K562 (cell line): ENCODE data around the gene BPNT1. TPM values are rescaled to one million over a fixed set of nuclear protein-coding genes. Genes with fewer than 3 reads are reported as not detected.
A peak's percentile ranks its signal among the peaks of the same experiment; 100 is the strongest.

Experiments
- CBFA2T3 ChIP-seq: fragments of 450-650 bp; IDR thresholded peaks from 2 replicates; pipeline ENCODE4 v1.6.1; 2017
- CXXC5 ChIP-seq: fragments of 250-450 bp; sonication (Bioruptor Pico); IDR thresholded peaks from 2 replicates; pipeline ENCODE4 v1.8.0; 2022; ENCODE audit warnings: inconsistent platforms, mild to moderate bottlenecking, moderate library complexity
- HNRNPUL1 ChIP-seq: fragments of 200-400 bp; formaldehyde crosslinking; IDR thresholded peaks from 2 replicates; pipeline ENCODE4 v1.6.1; 2017; ENCODE audit warnings: low read length
- JUN ChIP-seq, 2 experiments: sonication (generic) in 1 of 2; formaldehyde crosslinking in 1 of 2; IDR thresholded peaks; 2 replicates each; pipeline versions ENCODE4 v1.6.1 to v1.8.0; 2012 to 2022; ENCODE audit warnings: borderline replicate concordance in 2 of 2, mild to moderate bottlenecking in 2 of 2, improper control_type of control experiment in 1 of 2, low read depth in 1 of 2, low read length in 1 of 2, missing genetic modification reagents in 1 of 2
- MEIS2 ChIP-seq: fragments of 450-650 bp; IDR thresholded peaks from 2 replicates; pipeline ENCODE4 v1.6.1; 2014; ENCODE audit warnings: mild to moderate bottlenecking; ENCODE audit not compliant: partially characterized antibody
- NCOA1 ChIP-seq: fragments of 450-650 bp; IDR thresholded peaks from 2 replicates; pipeline ENCODE4 v1.6.1; 2016; ENCODE audit warnings: low read depth
- RBM15 ChIP-seq: fragments of 200-400 bp; formaldehyde crosslinking; IDR thresholded peaks from 2 replicates; pipeline ENCODE4 v1.6.1; 2018; ENCODE audit warnings: mild to moderate bottlenecking, low read length, moderate library complexity; ENCODE audit not compliant: insufficient read depth
- RBM25 ChIP-seq: fragments of 200-400 bp; formaldehyde crosslinking; IDR thresholded peaks from 2 replicates; pipeline ENCODE4 v1.6.1; 2018; ENCODE audit warnings: low read length, low read depth, moderate library complexity; ENCODE audit not compliant: severe bottlenecking
- ZBTB17 ChIP-seq: fragments of 450-650 bp; formaldehyde crosslinking; IDR thresholded peaks from 2 replicates; pipeline ENCODE4 v1.4.0; 2020; ENCODE audit warnings: mild to moderate bottlenecking
- ZBTB8A ChIP-seq: fragments of 450-650 bp; IDR thresholded peaks from 2 replicates; pipeline ENCODE4 v1.6.1; 2018; ENCODE audit warnings: mild to moderate bottlenecking, moderate library complexity; ENCODE audit not compliant: partially characterized antibody
- ZNF184 ChIP-seq: sonication (generic); formaldehyde crosslinking; IDR thresholded peaks from 2 replicates; pipeline ENCODE4 v1.5.0; 2020; ENCODE audit warnings: missing genetic modification reagents
- polyA plus RNA-seq, 8 experiments: library from polyadenylated mRNA; depleted of rRNA in 4 of 8; stranded (reverse) in 5 of 8; unstranded in 3 of 8; fragments of >200 nt; fragmentation: Nextera tagmentation in 2 of 8; fragmentation: Illumina TruSeq in 1 of 8; extraction: Ambion mirVana in 2 of 8; extraction: Trizol in 1 of 8; gene quantifications; 2 replicates each; pipeline versions ENCODE4 v1.2.1 to v1.2.3, GENCODE V29; 2011 to 2014; ENCODE audit warnings: inconsistent platforms in 1 of 8, missing spikeins in 1 of 8
- total RNA-seq, 7 experiments: library from RNA; depleted of rRNA in 6 of 7; stranded (reverse); fragments of >200 nt in 6 of 7; fragmentation: Illumina TruSeq in 2 of 7; extraction: Trizol in 2 of 7; gene quantifications; 2 replicates each; pipeline versions ENCODE4 v1.2.1 to v1.2.3, GENCODE V29; 2011 to 2021; ENCODE audit warnings: low replicate concordance in 1 of 7
- TF ChIP-seq, protein P1 (sequence below): sonication (generic); IDR thresholded peaks from 2 replicates; pipeline ENCODE4 v1.6.1; 2016
- TF ChIP-seq, protein P2 (sequence below), 2 experiments: fragments of 250-450 bp in 1 of 2; fragments of 450-650 bp in 1 of 2; sonication (Bioruptor Pico) in 1 of 2; IDR thresholded peaks; 2 replicates each; pipeline versions ENCODE4 v1.6.1 to v1.8.0; 2016 to 2021; ENCODE audit warnings: mild to moderate bottlenecking in 2 of 2, moderate library complexity in 2 of 2, missing compliant biosample characterization in 1 of 2, missing genetic modification characterization in 1 of 2
- TF ChIP-seq, protein P3 (sequence below), 2 experiments: fragments of 450-650 bp; formaldehyde crosslinking in 1 of 2; IDR thresholded peaks; 2 replicates each; pipeline versions ENCODE4 v1.4.0 to v1.6.1; 2014 to 2020; ENCODE audit warnings: mild to moderate bottlenecking in 2 of 2, borderline replicate concordance in 1 of 2, low read depth in 1 of 2

BPNT1 gene
- total and polyA plus RNA-seq, 9 of the 15 experiments (the other 6 are each of a cell fraction or from before 2014, with no cell fraction given) = 30.2 to 73.8 (median 40.5) TPM

DNA sequence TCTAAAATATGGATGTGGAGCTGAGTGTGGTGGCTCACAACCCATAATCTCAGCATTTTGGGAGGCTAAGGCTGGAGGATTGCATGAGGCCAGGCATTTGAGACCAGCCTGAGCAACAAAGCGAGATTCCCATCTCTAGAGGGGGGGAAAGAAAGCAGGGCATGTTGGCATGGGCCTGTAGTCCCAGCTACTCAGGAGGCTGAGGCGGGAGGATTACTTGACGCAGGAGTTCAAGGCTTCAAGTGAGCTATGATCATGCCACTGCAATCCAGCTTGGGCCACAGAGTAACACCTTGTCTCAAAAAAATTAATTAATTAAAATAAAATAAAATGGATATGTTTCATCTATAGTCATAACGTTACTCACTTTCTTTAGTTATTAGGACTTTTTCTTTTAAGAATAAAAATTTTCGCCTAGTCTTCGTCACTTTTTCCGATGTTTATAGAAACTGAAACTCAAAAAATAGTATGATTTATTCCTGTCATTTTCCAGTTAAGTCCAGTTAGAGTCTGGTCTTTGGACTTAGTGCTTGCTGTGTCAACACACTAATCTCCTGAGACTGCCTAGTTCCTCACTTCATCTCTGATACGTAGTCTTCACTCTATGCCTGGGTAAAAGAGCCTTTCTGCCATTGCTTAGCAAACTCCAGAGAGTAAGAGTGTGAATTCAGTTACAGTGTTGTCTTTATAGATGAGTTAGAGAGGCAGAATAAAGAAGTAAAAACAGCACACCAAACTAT lies 32.4 kb upstream of the BPNT1 start (continued):
- TF ChIP-seq, protein P1, sequence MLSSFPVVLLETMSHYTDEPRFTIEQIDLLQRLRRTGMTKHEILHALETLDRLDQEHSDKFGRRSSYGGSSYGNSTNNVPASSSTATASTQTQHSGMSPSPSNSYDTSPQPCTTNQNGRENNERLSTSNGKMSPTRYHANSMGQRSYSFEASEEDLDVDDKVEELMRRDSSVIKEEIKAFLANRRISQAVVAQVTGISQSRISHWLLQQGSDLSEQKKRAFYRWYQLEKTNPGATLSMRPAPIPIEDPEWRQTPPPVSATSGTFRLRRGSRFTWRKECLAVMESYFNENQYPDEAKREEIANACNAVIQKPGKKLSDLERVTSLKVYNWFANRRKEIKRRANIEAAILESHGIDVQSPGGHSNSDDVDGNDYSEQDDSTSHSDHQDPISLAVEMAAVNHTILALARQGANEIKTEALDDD = peak; percentile 45; the same call in 1 of the 2 replicates
- TF ChIP-seq NCOA1 (no peak), JUN (IDR thresholded peaks at IDR 0.05; ENCODE audit: borderline replicate concordance, low read depth, low read length) (no peak), JUN (CRISPR knock-in tag; IDR thresholded peaks at IDR 0.05; ENCODE audit: borderline replicate concordance) (no peak), RBM25 (no peak), ZNF184 (no peak), ZBTB8A (no peak), ZBTB17 (CRISPR knock-in tag) (no peak), CBFA2T3 (no peak), HNRNPUL1 (no peak), RBM15 (no peak), MEIS2 (peak; percentile 83), CXXC5 (CRISPR knock-in tag) (peak; percentile 17; the same call in 1 of the 2 replicates)
- TF ChIP-seq, protein P2, sequence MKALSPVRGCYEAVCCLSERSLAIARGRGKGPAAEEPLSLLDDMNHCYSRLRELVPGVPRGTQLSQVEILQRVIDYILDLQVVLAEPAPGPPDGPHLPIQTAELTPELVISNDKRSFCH (CRISPR knock-in tag; IDR thresholded peaks at IDR 0.05) = no peak
- TF ChIP-seq, protein P2 (tag; IDR thresholded peaks at IDR 0.05) = no peak
- TF ChIP-seq, protein P3, sequence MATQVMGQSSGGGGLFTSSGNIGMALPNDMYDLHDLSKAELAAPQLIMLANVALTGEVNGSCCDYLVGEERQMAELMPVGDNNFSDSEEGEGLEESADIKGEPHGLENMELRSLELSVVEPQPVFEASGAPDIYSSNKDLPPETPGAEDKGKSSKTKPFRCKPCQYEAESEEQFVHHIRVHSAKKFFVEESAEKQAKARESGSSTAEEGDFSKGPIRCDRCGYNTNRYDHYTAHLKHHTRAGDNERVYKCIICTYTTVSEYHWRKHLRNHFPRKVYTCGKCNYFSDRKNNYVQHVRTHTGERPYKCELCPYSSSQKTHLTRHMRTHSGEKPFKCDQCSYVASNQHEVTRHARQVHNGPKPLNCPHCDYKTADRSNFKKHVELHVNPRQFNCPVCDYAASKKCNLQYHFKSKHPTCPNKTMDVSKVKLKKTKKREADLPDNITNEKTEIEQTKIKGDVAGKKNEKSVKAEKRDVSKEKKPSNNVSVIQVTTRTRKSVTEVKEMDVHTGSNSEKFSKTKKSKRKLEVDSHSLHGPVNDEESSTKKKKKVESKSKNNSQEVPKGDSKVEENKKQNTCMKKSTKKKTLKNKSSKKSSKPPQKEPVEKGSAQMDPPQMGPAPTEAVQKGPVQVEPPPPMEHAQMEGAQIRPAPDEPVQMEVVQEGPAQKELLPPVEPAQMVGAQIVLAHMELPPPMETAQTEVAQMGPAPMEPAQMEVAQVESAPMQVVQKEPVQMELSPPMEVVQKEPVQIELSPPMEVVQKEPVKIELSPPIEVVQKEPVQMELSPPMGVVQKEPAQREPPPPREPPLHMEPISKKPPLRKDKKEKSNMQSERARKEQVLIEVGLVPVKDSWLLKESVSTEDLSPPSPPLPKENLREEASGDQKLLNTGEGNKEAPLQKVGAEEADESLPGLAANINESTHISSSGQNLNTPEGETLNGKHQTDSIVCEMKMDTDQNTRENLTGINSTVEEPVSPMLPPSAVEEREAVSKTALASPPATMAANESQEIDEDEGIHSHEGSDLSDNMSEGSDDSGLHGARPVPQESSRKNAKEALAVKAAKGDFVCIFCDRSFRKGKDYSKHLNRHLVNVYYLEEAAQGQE (IDR thresholded peaks at IDR 0.05; ENCODE audit: borderline replicate concordance) = peak; percentile 92
- TF ChIP-seq, protein P3 (CRISPR knock-in tag; IDR thresholded peaks at IDR 0.05; ENCODE audit: low read depth) = no peak
